K562 (cell line): ENCODE data around the gene ZCCHC9. TPM values are rescaled to one million over a fixed set of nuclear protein-coding genes. Genes with fewer than 3 reads are reported as not detected.

Source experiments
- ATAC-seq: fragments of 200-7000 bp; cut with Tn5 transposase; 3 replicates; pipeline ENCODE4 v1.9.1; 2020; ENCODE audit warnings: moderate library complexity
- BruUV-seq: library from RNA; stranded (reverse); fragments of 400-500 nt; replicated peaks from 2 replicates; lab custom pipeline; 2021; lab: Mats Ljungman, UMichigan
- CTCF ChIA-PET: fragments of 300-600 bp; formaldehyde crosslinking; extraction: SDS; loops from one replicate; lab custom pipeline; 2021; ENCODE audit warnings: low intra/inter-chr PET ratio; lab: Yijun Ruan, JAX
- POLR2A ChIA-PET: fragments of 300-600, 350-650 bp; sonication (Branson Sonifier 250); formaldehyde crosslinking; extraction: SDS; loops from one replicate; lab custom pipeline; 2021; ENCODE audit warnings: antibody characterized with exemption, inconsistent platforms; lab: Yijun Ruan, JAX
- DNase-seq, 4 experiments: peaks; one replicate each; pipeline versions ENCODE4 v3.0.0 to v3.0.0-alpha.2; 2011 to 2018; ENCODE audit warnings: low spot score in 3 of 4, mixed read lengths in 3 of 4; ENCODE audit errors: extremely low read depth in 1 of 4
- FAIRE-seq: peaks from 2 replicates; lab custom pipeline; 2011; peaks lifted over from hg19 to GRCh38; lab: Jason Lieb, UNC
- H2AFZ ChIP-seq: 2 replicates; pipeline ENCODE4 v1.6.0; 2011; ENCODE audit warnings: low read depth, low read length, control low read depth, inconsistent platforms
- H3K27ac ChIP-seq: fragments of 200-600 bp; 3 replicates; pipeline ENCODE4 v1.8.0; 2011; ENCODE audit warnings: low read depth, mild to moderate bottlenecking, control low read depth, inconsistent platforms, low read length, moderate library complexity, mixed read lengths; ENCODE audit errors: extremely low read depth
- H3K27me3 ChIP-seq, 2 experiments: fragments of 300-600 bp in 1 of 2; 2 replicates in 1 of 2; 3 replicates in 1 of 2; pipeline versions ENCODE4 v1.6.0 to v1.8.0; 2011; ENCODE audit warnings: inconsistent platforms in 2 of 2, low read length in 2 of 2, mild to moderate bottlenecking in 1 of 2, mixed read lengths in 1 of 2, moderate library complexity in 1 of 2; ENCODE audit not compliant: control insufficient read depth in 2 of 2, insufficient read depth in 2 of 2
- H3K36me3 ChIP-seq: fragments of 300-600 bp; 3 replicates; pipeline ENCODE4 v1.8.0; 2011; ENCODE audit warnings: mild to moderate bottlenecking, low read length, inconsistent platforms; ENCODE audit not compliant: control insufficient read depth, insufficient read depth
- H3K4me1 ChIP-seq, 2 experiments: fragments of 200-600 bp in 1 of 2; replicated peaks in 1 of 2; 2 replicates in 1 of 2; 3 replicates in 1 of 2; pipeline versions ENCODE4 v1.5.1 to v1.8.0; 2011; ENCODE audit warnings: inconsistent platforms in 2 of 2, low read length in 2 of 2, mild to moderate bottlenecking in 1 of 2, mixed read lengths in 1 of 2, moderate library complexity in 1 of 2; ENCODE audit not compliant: control insufficient read depth in 2 of 2, insufficient read depth in 2 of 2
- H3K4me2 ChIP-seq: 2 replicates; pipeline ENCODE4 v1.6.1; 2011; ENCODE audit warnings: low read length, control low read depth, inconsistent platforms, mixed read lengths; ENCODE audit not compliant: insufficient read depth
- H3K4me3 ChIP-seq: fragments of 200-600 bp; sonication (generic), shearing (Covaris generic); 2 replicates; pipeline ENCODE4 v1.5.1; 2016; ENCODE audit warnings: control low read depth, inconsistent platforms
- H3K79me2 ChIP-seq: fragments of 200-600 bp; 3 replicates; pipeline ENCODE4 v1.8.0; 2011; ENCODE audit warnings: low read length, inconsistent platforms; ENCODE audit not compliant: control insufficient read depth, insufficient read depth
- H3K9ac ChIP-seq, 2 experiments: 2 replicates each; pipeline versions ENCODE4 v1.6.0 to v1.6.1; 2011; ENCODE audit warnings: low read depth in 2 of 2, low read length in 2 of 2, control low read depth in 1 of 2, inconsistent platforms in 1 of 2, mild to moderate bottlenecking in 1 of 2, mixed read lengths in 1 of 2; ENCODE audit not compliant: insufficient read depth in 1 of 2
- H3K9me1 ChIP-seq: one replicate; pipeline ENCODE4 v1.6.0; 2011; ENCODE audit warnings: inconsistent platforms, mild to moderate bottlenecking, low read length, moderate library complexity; ENCODE audit not compliant: control insufficient read depth, insufficient read depth
- H3K9me3 ChIP-seq: replicated peaks from 2 replicates; pipeline ENCODE4 v1.5.1; 2011; ENCODE audit warnings: low read depth, low read length, inconsistent platforms; ENCODE audit not compliant: control insufficient read depth, insufficient read depth
- H4K20me1 ChIP-seq: replicated peaks from 2 replicates; pipeline ENCODE4 v1.6.1; 2011; ENCODE audit warnings: low read length, inconsistent platforms, mixed read lengths; ENCODE audit not compliant: control insufficient read depth, insufficient read depth
- CAMTA2 ChIP-seq: fragments of 250-450 bp; sonication (Bioruptor Pico); conservative IDR thresholded peaks from 2 replicates; pipeline ENCODE4 v1.5.1; 2022
- HNRNPLL ChIP-seq: fragments of 200-400 bp; formaldehyde crosslinking; IDR thresholded peaks from 2 replicates; pipeline ENCODE4 v1.6.1; 2017; ENCODE audit warnings: low read length, low read depth, mild to moderate bottlenecking; ENCODE audit not compliant: poor library complexity, severe bottlenecking
- MNT ChIP-seq, 2 experiments: fragments of 450-650 bp; conservative IDR thresholded peaks; 2 replicates each; pipeline ENCODE4 v1.6.1; 2017; ENCODE audit warnings: mild to moderate bottlenecking in 2 of 2, moderate library complexity in 2 of 2
- NR2C1 ChIP-seq, 2 experiments: fragments of 450-650 bp; IDR thresholded peaks; 2 replicates each; pipeline ENCODE4 v1.6.1; 2017; ENCODE audit warnings: mild to moderate bottlenecking in 2 of 2, antibody characterized with exemption in 1 of 2, inconsistent platforms in 1 of 2, missing compliant biosample characterization in 1 of 2, missing genetic modification characterization in 1 of 2
- ZNF785 ChIP-seq: fragments of 250-450 bp; sonication (Bioruptor Pico); IDR thresholded peaks from 2 replicates; pipeline ENCODE4 v1.4.0; 2020; ENCODE audit warnings: mild to moderate bottlenecking
- WGBS: fragments of 100-300 bp; shearing (Covaris generic); methylation state at CpG from one replicate; pipeline ENCODE4 v1.1.6; 2016; ENCODE audit warnings: low coverage, mixed read lengths; ENCODE audit not compliant: insufficient coverage; ENCODE audit errors: missing lambda C conversion rate; 5-methylcytosine and 5-hydroxymethylcytosine counted together
- in situ Hi-C: fragments of 300-500 bp; cut with MboI; formaldehyde crosslinking; loops from 4 replicates; pipeline ENCODE4 v1.15.0; 2018; ENCODE audit warnings: inconsistent platforms, mixed read lengths
- intact Hi-C: fragments of 100-400 bp; cut with micrococcal nuclease; formaldehyde crosslinking; loops from 2 replicates; pipeline ENCODE4 v1.14.2; 2022
- polyA plus RNA-seq, 8 experiments: library from polyadenylated mRNA; depleted of rRNA in 4 of 8; stranded (reverse) in 5 of 8; unstranded in 3 of 8; fragments of >200 nt; fragmentation: Nextera tagmentation in 2 of 8; fragmentation: Illumina TruSeq in 1 of 8; extraction: Ambion mirVana in 2 of 8; extraction: Trizol in 1 of 8; gene quantifications; 2 replicates each; pipeline versions ENCODE4 v1.2.1 to v1.2.3, GENCODE V29; 2011 to 2014; ENCODE audit warnings: inconsistent platforms in 1 of 8, missing spikeins in 1 of 8
- total RNA-seq, 7 experiments: library from RNA; depleted of rRNA in 6 of 7; stranded (reverse); fragments of >200 nt in 6 of 7; fragmentation: Illumina TruSeq in 2 of 7; extraction: Trizol in 2 of 7; gene quantifications; 2 replicates each; pipeline versions ENCODE4 v1.2.1 to v1.2.3, GENCODE V29; 2011 to 2021; ENCODE audit warnings: low replicate concordance in 1 of 7
- TF ChIP-seq, protein P1 (sequence below): fragments of 250-450 bp; sonication (Bioruptor Pico); IDR thresholded peaks from 2 replicates; pipeline ENCODE4 v1.5.0; 2020; ENCODE audit warnings: mild to moderate bottlenecking, borderline replicate concordance

ZCCHC9 gene
- total and polyA plus RNA-seq, 9 of the 15 experiments (the other 6 are each of a cell fraction or from before 2014, with no cell fraction given), result 40.3 to 95.3 (median 59.9) TPM

GRCh38 chr5:81302596-81302995, 1.2 kb downstream of the ZCCHC9 start:
- intact Hi-C loops, result no loop called here
- peak overlapping the region; percentile 94 for H3K4me2 ChIP-seq
- peak; percentile 14 for ATAC-seq
- peak overlapping the region; percentile 97 for H2AFZ ChIP-seq
- H3K27ac ChIP-seq, result peak overlapping the region; percentile 93
- peak overlapping the region; percentile 76 for H3K4me3 ChIP-seq
- TF ChIP-seq HNRNPLL, result no peak
- TF ChIP-seq, protein P1, sequence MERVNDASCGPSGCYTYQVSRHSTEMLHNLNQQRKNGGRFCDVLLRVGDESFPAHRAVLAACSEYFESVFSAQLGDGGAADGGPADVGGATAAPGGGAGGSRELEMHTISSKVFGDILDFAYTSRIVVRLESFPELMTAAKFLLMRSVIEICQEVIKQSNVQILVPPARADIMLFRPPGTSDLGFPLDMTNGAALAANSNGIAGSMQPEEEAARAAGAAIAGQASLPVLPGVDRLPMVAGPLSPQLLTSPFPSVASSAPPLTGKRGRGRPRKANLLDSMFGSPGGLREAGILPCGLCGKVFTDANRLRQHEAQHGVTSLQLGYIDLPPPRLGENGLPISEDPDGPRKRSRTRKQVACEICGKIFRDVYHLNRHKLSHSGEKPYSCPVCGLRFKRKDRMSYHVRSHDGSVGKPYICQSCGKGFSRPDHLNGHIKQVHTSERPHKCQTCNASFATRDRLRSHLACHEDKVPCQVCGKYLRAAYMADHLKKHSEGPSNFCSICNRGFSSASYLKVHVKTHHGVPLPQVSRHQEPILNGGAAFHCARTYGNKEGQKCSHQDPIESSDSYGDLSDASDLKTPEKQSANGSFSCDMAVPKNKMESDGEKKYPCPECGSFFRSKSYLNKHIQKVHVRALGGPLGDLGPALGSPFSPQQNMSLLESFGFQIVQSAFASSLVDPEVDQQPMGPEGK (CRISPR knock-in tag), result no peak
- no peak for TF ChIP-seq CAMTA2 (CRISPR knock-in tag)
- TF ChIP-seq ZNF785, result no peak
- 0 out of 4 replicates have a peak, but pooled peaks of 1 of the 2 experiments have one; percentile 10 for TF ChIP-seq MNT (conservative IDR thresholded peaks at IDR 0.05)
- TF ChIP-seq NR2C1 (IDR thresholded peaks at IDR 0.05), result no peak
- no peak for TF ChIP-seq NR2C1 (tag; IDR thresholded peaks at IDR 0.05)
- TF ChIP-seq, all 486 proteins: peak for 1
- WGBS, result 34% methylated on average over 5 of the region's 5 CpGs
- H3K79me2 ChIP-seq, result peaks cover 51% of the 10 kb centered on the region
- H3K27me3 ChIP-seq, result no peaks in the 10 kb centered on the region
- no peaks in the 10 kb centered on the region for H4K20me1 ChIP-seq
- DNase-seq (peak in 1 of 4 experiments; percentile 21), FAIRE-seq (no peak)
- H3K4me1 ChIP-seq, result peaks cover 3 to 8% of the 10 kb centered on the region in 2 experiments
- no TSS peak for BruUV-seq
- H3K36me3 ChIP-seq, result peaks cover 18% of the 10 kb centered on the region; the same call in 2 of the 3 replicates
- no peaks in the 10 kb centered on the region for H3K9me3 ChIP-seq
- H3K9ac ChIP-seq, result peak overlapping the region; percentile 94 to 97; a peak in 3 of 4 replicates
- in situ Hi-C loops, result no loop called here
- POLR2A ChIA-PET, result interaction anchor here (1.3 to 1.9 kb wide), 4 partner anchors 10 to 30 kb away, joined by 4 to 6 read pairs (median 6); no protein-coding TSS in a partner anchor
- peaks cover 3% of the 10 kb centered on the region for H3K9me1 ChIP-seq
- CTCF ChIA-PET, result no interaction called here
